GM12892 (cell line): ENCODE results near the gene MVD.

ENCODE experiments used
- POLR2A ChIP-seq: IDR thresholded peaks from 2 replicates; pipeline ENCODE4 v1.6.1; 2011; ENCODE audit warnings: low read depth, low read length, control low read depth
- POLR2AphosphoS5 ChIP-seq: IDR thresholded peaks from 2 replicates; pipeline ENCODE4 v1.6.1; 2011; ENCODE audit warnings: low read depth, low read length, control low read depth
- TAF1 ChIP-seq: IDR thresholded peaks from 2 replicates; pipeline ENCODE4 v1.6.1; 2011; ENCODE audit warnings: low read depth, mild to moderate bottlenecking, control low read depth, low read length, borderline replicate concordance

DNA sequence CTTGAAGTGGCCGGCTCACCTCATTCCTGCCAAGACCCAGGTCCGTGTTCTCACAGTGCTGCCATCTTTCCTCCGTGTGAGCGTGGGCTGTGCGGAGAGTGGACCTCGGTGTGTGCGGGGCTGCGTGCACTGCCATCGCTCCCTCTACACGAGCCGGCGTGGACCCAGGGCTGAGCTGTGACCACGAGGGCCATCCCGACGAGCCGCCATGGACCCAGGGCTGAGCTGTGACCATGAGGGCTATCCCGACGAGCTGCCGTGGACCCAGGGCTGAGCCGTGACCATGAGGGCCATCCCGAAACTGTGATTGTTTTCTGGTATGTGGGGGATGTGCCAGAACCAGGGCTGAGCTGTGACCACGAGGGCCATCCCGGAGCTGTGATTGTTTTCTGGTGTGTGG, 8.9 kb upstream of the MVD start:
- TF ChIP-seq POLR2A (no peak), POLR2AphosphoS5 (no peak), TAF1 (no peak)
